HepG2 (cell line): Measurements from ENCODE around the gene FEM1B. TPM values are rescaled to one million over a fixed set of nuclear protein-coding genes. Genes with fewer than 3 reads are reported as not detected.

Experiments
- ARID4A ChIP-seq: sonication (generic); formaldehyde crosslinking; IDR thresholded peaks from 2 replicates; pipeline ENCODE4 v1.5.0; 2020; ENCODE audit warnings: mild to moderate bottlenecking, missing genetic modification reagents, borderline replicate concordance
- E2F2 ChIP-seq: sonication (generic); formaldehyde crosslinking; IDR thresholded peaks from 2 replicates; pipeline ENCODE4 v1.4.0; 2020; ENCODE audit warnings: missing genetic modification reagents, borderline replicate concordance
- FOXA1 ChIP-seq, 2 experiments: fragments of 450-650 bp in 1 of 2; sonication (generic) in 1 of 2; formaldehyde crosslinking in 1 of 2; IDR thresholded peaks; 2 replicates each; pipeline versions ENCODE4 v1.4.0 to v1.6.1; 2016 to 2020; ENCODE audit warnings: missing genetic modification reagents in 1 of 2
- FOXA3 ChIP-seq: IDR thresholded peaks from 2 replicates; pipeline ENCODE4 v1.6.1; 2016; ENCODE audit warnings: missing genetic modification reagents, missing compliant biosample characterization
- HMGA1 ChIP-seq: sonication (generic); formaldehyde crosslinking; conservative IDR thresholded peaks from 2 replicates; pipeline ENCODE4 v1.4.0; 2020; ENCODE audit warnings: missing genetic modification reagents
- HNF4A ChIP-seq: sonication (generic); formaldehyde crosslinking; IDR thresholded peaks from 2 replicates; pipeline ENCODE4 v1.4.0; 2020; ENCODE audit warnings: missing genetic modification reagents
- TBP ChIP-seq: sonication (generic); formaldehyde crosslinking; IDR thresholded peaks from 2 replicates; pipeline ENCODE4 v1.5.0; 2020; ENCODE audit warnings: missing genetic modification reagents
- polyA plus RNA-seq, 8 experiments: library from polyadenylated mRNA; depleted of rRNA in 3 of 8; stranded (reverse) in 7 of 8; unstranded in 1 of 8; fragments of >200 nt; fragmentation: Illumina TruSeq in 4 of 8; extraction: Trizol in 4 of 8; gene quantifications; 2 replicates each; pipeline versions ENCODE4 v1.2.1 to v1.2.3, GENCODE V29; 2011 to 2016; ENCODE audit warnings: low read depth in 4 of 8, missing spikeins in 1 of 8, mixed read lengths in 1 of 8; ENCODE audit not compliant: insufficient read depth in 1 of 8
- total RNA-seq, 5 experiments: library from RNA; depleted of rRNA; stranded (reverse); fragments of >200 nt; fragmentation: Illumina TruSeq; extraction: Trizol; gene quantifications; 2 replicates each; pipeline ENCODE4 v1.2.3, GENCODE V29; 2016; ENCODE audit warnings: low read depth in 1 of 5
- TF ChIP-seq, protein P1 (sequence below): sonication (generic); formaldehyde crosslinking; IDR thresholded peaks from 2 replicates; pipeline ENCODE4 v1.5.1; 2020; ENCODE audit warnings: mild to moderate bottlenecking, missing genetic modification reagents
- TF ChIP-seq, protein P2 (sequence below): sonication (generic); formaldehyde crosslinking; IDR thresholded peaks from 2 replicates; pipeline ENCODE4 v1.4.0; 2020; ENCODE audit warnings: missing genetic modification reagents

Gene FEM1B
- total and polyA plus RNA-seq, 2 of the 13 experiments (the other 11 are each of a cell fraction or from before 2014, with no cell fraction given), result 38.1 to 40.0 TPM

DNA sequence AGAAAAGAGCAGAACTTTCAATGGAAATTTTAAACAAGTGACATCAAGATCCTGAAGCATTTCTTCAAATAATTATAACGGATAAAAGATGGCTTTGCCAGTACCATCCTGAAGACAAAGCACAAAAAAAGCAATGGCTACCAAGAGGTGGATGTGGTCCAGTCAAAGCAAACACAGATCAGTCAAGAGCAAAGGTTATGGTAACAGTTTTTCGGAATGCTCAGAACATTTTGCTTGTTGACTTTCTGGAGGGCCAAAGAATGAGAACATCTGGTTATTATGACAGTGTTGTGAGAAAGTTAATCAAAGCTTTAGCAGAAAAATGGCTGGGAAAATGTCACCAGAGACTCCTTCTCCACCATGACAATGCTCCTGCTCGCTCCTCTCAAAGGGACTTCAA, 31.5 kb downstream of the FEM1B start (continued):
- no peak for TF ChIP-seq E2F2
- TF ChIP-seq, protein P1, sequence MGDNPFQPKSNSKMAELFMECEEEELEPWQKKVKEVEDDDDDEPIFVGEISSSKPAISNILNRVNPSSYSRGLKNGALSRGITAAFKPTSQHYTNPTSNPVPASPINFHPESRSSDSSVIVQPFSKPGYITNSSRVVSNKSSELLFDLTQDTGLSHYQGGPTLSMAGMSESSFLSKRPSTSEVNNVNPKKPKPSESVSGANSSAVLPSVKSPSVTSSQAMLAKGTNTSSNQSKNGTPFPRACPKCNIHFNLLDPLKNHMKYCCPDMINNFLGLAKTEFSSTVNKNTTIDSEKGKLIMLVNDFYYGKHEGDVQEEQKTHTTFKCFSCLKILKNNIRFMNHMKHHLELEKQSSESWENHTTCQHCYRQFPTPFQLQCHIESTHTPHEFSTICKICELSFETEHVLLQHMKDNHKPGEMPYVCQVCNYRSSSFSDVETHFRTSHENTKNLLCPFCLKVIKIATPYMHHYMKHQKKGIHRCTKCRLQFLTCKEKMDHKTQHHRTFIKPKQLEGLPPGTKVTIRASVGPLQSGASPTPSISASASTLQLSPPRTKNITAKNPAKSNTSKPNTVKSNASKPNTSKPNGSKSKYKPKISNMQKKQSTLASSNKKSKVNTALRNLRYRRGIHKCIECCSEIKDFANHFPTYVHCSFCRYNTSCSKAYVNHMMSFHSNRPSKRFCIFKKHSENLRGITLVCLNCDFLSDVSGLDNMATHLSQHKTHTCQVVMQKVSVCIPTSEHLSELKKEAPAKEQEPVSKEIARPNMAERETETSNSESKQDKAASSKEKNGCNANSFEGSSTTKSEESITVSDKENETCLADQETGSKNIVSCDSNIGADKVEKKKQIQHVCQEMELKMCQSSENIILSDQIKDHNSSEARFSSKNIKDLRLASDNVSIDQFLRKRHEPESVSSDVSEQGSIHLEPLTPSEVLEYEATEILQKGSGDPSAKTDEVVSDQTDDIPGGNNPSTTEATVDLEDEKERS, result 0 out of 2 replicates have a peak, but pooled peaks have one; percentile 30
- TF ChIP-seq, protein P2, sequence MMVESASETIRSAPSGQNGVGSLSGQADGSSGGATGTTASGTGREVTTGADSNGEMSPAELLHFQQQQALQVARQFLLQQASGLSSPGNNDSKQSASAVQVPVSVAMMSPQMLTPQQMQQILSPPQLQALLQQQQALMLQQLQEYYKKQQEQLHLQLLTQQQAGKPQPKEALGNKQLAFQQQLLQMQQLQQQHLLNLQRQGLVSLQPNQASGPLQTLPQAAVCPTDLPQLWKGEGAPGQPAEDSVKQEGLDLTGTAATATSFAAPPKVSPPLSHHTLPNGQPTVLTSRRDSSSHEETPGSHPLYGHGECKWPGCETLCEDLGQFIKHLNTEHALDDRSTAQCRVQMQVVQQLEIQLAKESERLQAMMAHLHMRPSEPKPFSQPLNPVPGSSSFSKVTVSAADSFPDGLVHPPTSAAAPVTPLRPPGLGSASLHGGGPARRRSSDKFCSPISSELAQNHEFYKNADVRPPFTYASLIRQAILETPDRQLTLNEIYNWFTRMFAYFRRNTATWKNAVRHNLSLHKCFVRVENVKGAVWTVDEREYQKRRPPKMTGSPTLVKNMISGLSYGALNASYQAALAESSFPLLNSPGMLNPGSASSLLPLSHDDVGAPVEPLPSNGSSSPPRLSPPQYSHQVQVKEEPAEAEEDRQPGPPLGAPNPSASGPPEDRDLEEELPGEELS (CRISPR knock-in tag), result peak; percentile 15; the same call in 1 of the 2 replicates
- TF ChIP-seq FOXA3 (CRISPR knock-in tag), result peak; percentile 82
- no peak for TF ChIP-seq TBP
- TF ChIP-seq ARID4A (CRISPR knock-in tag), result no peak
- TF ChIP-seq FOXA1 (IDR thresholded peaks at IDR 0.05), result no peak
- peak; percentile 83 for TF ChIP-seq FOXA1 (CRISPR knock-in tag; IDR thresholded peaks at IDR 0.05)
- no peak for TF ChIP-seq HMGA1 (CRISPR knock-in tag)
- TF ChIP-seq HNF4A, result peak; percentile 79
